Aorta (tissue), 5 donors: Measurements from ENCODE around the gene BNC2. TPM values are rescaled to one million over a fixed set of nuclear protein-coding genes. Genes with fewer than 3 reads are reported as not detected.

Experiments
- ATAC-seq: fragments of 200-7000 bp; cut with Tn5 transposase; one replicate; pipeline ENCODE4 v1.9.1; 2022; ENCODE audit warnings: moderate library complexity; ENCODE audit not compliant: low FRiP score
- DNase-seq, 2 donors: peaks; one replicate each; pipeline ENCODE4 v3.0.0-alpha.2; 2020
- H3K27ac ChIP-seq, 2 donors: one replicate each; pipeline ENCODE4 v1.5.1; 2013; ENCODE audit warnings: low read length in 2 of 2, mild to moderate bottlenecking in 2 of 2, moderate library complexity in 2 of 2, control low read depth in 1 of 2, inconsistent platforms in 1 of 2, low read depth in 1 of 2
- H3K27me3 ChIP-seq, 2 donors: one replicate each; pipeline ENCODE4 v1.6.1; 2013; ENCODE audit warnings: control low read depth in 1 of 2, low read length in 1 of 2, mild to moderate bottlenecking in 1 of 2, moderate library complexity in 1 of 2; ENCODE audit not compliant: insufficient read depth in 2 of 2, control insufficient read depth in 1 of 2
- H3K36me3 ChIP-seq, 2 donors: one replicate each; pipeline ENCODE4 v1.6.1; 2013; ENCODE audit warnings: control low read depth in 1 of 2, low read length in 1 of 2, mild to moderate bottlenecking in 1 of 2; ENCODE audit not compliant: insufficient read depth in 2 of 2, control insufficient read depth in 1 of 2
- H3K4me1 ChIP-seq, 2 donors: one replicate each; pipeline ENCODE4 v1.6.1; 2013; ENCODE audit warnings: low read length in 2 of 2, control low read depth in 1 of 2, mild to moderate bottlenecking in 1 of 2, moderate library complexity in 1 of 2; ENCODE audit not compliant: insufficient read depth in 2 of 2, control insufficient read depth in 1 of 2
- H3K4me3 ChIP-seq, 2 donors: one replicate each; pipeline ENCODE4 v1.5.1; 2013; ENCODE audit warnings: low read length in 2 of 2, control low read depth in 1 of 2, mild to moderate bottlenecking in 1 of 2
- H3K9me3 ChIP-seq: one replicate; pipeline ENCODE4 v1.6.1; 2013; ENCODE audit warnings: mild to moderate bottlenecking, low read length; ENCODE audit not compliant: control insufficient read depth
- WGBS, 2 donors: extraction: QIAGEN DNeasy Blood & Tissue Kit; methylation state at CpG; one replicate each; pipeline ENCODE4 v1.1.7; 2013; 5-methylcytosine and 5-hydroxymethylcytosine counted together
- intact Hi-C, 2 donors: fragments of 100-400 bp; cut with DNase I; formaldehyde crosslinking; loops; one replicate each; pipeline versions ENCODE4 v1.14.2 to v1.15.0; 2022
- polyA plus RNA-seq, 2 donors: library from polyadenylated mRNA; stranded (reverse); fragments of 200-250 nt; gene quantifications; one replicate each; pipeline ENCODE4 v1.2.3, GENCODE V29; 2013
- total RNA-seq, 2 donors: library from RNA; stranded (reverse); fragmentation: NEBNext Ultra II Directional; extraction: Animal tissue kit (Norgen Biotek cat#: 25700); gene quantifications; one replicate each; pipeline ENCODE4 v1.2.1, GENCODE V29; 2021
- donor health status: healthy with polysubstance abuse.
- donor health status: Bipolar disorder and iron deficiency.
- donor health status: DM: no; HTN: no; CAD: no.
- donor health status: DM: no; HTN: no; CAD: no.
- donor health status: DM: yes; HTN: yes; CAD: no.

BNC2 gene
- total and polyA plus RNA-seq, 4 donors: 0.36 to 69.0 (median 11.5) TPM

- Histone ChIP-seq H3K4me1 (no peaks in the 10 kb centered on the region), H3K9me3 (no peaks in the 10 kb centered on the region), H3K36me3 (no peaks in the 10 kb centered on the region), H3K27me3 (no peaks in the 10 kb centered on the region), H3K4me3 (no peak overlapping the region), H3K27ac (no peak overlapping the region)
- intact Hi-C loops: no loop called here
- no peak for DNase-seq
- ATAC-seq: peak; percentile 57
- WGBS, 2 donors: 75 to 76% methylated on average over 13 of the region's 13 CpGs
Observed at GRCh38 chr9:16653491-16654399, 216.7 kb downstream of the BNC2 start.

GRCh38 chr9:16652582-16652981 lies 217.9 kb downstream of the BNC2 start:
- Histone ChIP-seq H3K9me3 (no peaks in the 10 kb centered on the region), H3K27ac (no peak overlapping the region), H3K4me3 (no peak overlapping the region), H3K4me1 (no peaks in the 10 kb centered on the region), H3K27me3 (no peaks in the 10 kb centered on the region), H3K36me3 (no peaks in the 10 kb centered on the region)
- DNase-seq: no peak
- intact Hi-C loops: no loop called here
- no peak for ATAC-seq
- WGBS, 2 donors: 84 to 85% methylated on average over 4 of the region's 4 CpGs

- no peak overlapping the region for H3K27ac ChIP-seq
- H3K9me3 ChIP-seq: no peaks in the 10 kb centered on the region
- no peaks in the 10 kb centered on the region for H3K4me1 ChIP-seq
- no peak overlapping the region for H3K4me3 ChIP-seq
- 94 to 96% methylated on average over 5 of the region's 5 CpGs for WGBS, 2 donors
- ATAC-seq: no peak
- no peaks in the 10 kb centered on the region for H3K36me3 ChIP-seq
- DNase-seq: no peak
- intact Hi-C loops: no loop called here
- H3K27me3 ChIP-seq: no peaks in the 10 kb centered on the region
Observed at GRCh38 chr9:16651446-16651964, 219.0 kb downstream of the BNC2 start.

GRCh38 chr9:16645970-16646369 lies 224.5 kb downstream of the BNC2 start:
- 90 to 91% methylated on average over 4 of the region's 4 CpGs for WGBS, 2 donors
- no peak for ATAC-seq
- no peak for DNase-seq
- Histone ChIP-seq H3K36me3 (no peaks in the 10 kb centered on the region), H3K27ac (no peak overlapping the region), H3K27me3 (no peaks in the 10 kb centered on the region), H3K4me1 (peaks cover 0 to 3% of the 10 kb centered on the region in 2 donors), H3K9me3 (no peaks in the 10 kb centered on the region), H3K4me3 (no peak overlapping the region)
- intact Hi-C loops: no loop called here

DNA sequence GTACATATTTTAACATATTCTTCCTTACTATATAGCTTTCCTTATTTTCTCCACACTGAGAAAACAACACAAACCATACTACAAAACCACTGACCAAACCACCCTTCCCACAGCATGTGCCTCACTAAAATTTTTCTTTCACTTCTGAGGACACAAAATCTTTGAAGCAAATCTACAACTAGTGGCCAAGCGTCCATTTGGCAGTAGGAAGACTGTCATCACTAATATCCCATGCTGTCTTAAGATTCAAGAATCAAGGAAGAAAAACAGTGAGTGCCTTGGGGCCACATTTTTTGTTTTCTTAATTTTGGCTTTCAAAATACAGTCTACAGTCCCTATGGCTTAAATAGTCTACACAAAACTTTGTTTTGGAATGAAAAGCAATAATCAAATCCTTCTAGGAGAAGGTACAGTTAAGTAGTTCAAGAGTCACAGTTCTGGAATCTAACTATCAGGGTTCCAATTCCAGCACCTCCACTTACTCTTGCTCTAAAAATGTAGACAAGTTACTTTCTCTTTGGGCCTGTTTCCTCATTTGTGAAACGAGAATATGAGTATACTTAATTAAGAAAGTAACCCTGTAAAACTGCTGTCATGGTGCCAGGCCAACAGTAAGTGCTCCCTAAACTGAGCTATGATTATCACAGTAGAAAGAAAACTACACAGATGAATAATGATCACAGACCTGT lies 227.9 kb downstream of the BNC2 start:
- intact Hi-C loops: no loop called here
- ATAC-seq (no peak), DNase-seq (no peak)
- 24 to 36% methylated on average over 2 of the region's 2 CpGs for WGBS, 2 donors
- Histone ChIP-seq H3K36me3 (no peaks in the 10 kb centered on the region), H3K9me3 (no peaks in the 10 kb centered on the region), H3K4me1 (peaks cover 0 to 3% of the 10 kb centered on the region in 2 donors), H3K27me3 (no peaks in the 10 kb centered on the region), H3K27ac (no peak overlapping the region), H3K4me3 (no peak overlapping the region)

DNA sequence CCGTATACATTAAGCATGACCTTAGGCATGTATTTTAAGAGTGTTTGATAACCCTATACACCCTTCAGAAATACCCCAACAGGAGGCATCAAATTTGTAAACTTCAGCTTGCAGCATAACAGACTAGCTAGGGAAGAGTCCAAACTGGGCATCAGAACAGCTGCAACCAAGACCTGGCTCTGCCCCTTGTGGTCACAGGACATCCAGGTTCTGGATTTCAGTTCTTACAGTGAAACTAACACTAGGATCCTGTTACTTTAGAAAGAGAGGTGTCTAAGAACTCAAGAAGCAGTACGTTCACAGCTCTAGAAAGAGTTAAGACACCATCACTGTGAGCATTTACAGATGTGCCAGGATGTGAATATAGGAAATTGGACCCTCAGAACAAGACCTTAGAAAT lies 229.8 kb downstream of the BNC2 start:
- no peak overlapping the region for H3K4me3 ChIP-seq
- 91 to 94% methylated on average over 2 of the region's 2 CpGs for WGBS, 2 donors
- H3K4me1 ChIP-seq: peaks cover 0 to 3% of the 10 kb centered on the region in 2 donors
- intact Hi-C loops: no loop called here
- DNase-seq (no peak), ATAC-seq (no peak)
- no peaks in the 10 kb centered on the region for H3K27me3 ChIP-seq
- H3K36me3 ChIP-seq: no peaks in the 10 kb centered on the region
- no peaks in the 10 kb centered on the region for H3K9me3 ChIP-seq
- H3K27ac ChIP-seq: no peak overlapping the region

GRCh38 chr9:16639644-16640043 lies 230.8 kb downstream of the BNC2 start:
- WGBS, 2 donors: 97 to 98% methylated on average over 4 of the region's 4 CpGs
- no peak overlapping the region for H3K27ac ChIP-seq

GRCh38 chr9:16637911-16638310 lies 232.6 kb downstream of the BNC2 start:
- no peaks in the 10 kb centered on the region for H3K9me3 ChIP-seq
- H3K27ac ChIP-seq: no peak overlapping the region
- ATAC-seq (no peak), DNase-seq (no peak)
- H3K36me3 ChIP-seq: no peaks in the 10 kb centered on the region
- 81 to 86% methylated on average over 5 of the region's 5 CpGs for WGBS, 2 donors
- peaks cover 0 to 3% of the 10 kb centered on the region in 2 donors for H3K4me1 ChIP-seq
- no peak overlapping the region for H3K4me3 ChIP-seq
- intact Hi-C loops: no loop called here
- no peaks in the 10 kb centered on the region for H3K27me3 ChIP-seq

More at GRCh38 chr9:16639644-16640043, 230.8 kb downstream of the BNC2 start:
- H3K4me1 ChIP-seq: peaks cover 0 to 3% of the 10 kb centered on the region in 2 donors
- no peaks in the 10 kb centered on the region for H3K27me3 ChIP-seq
- H3K36me3 ChIP-seq: no peaks in the 10 kb centered on the region
- no peaks in the 10 kb centered on the region for H3K9me3 ChIP-seq
- no peak for ATAC-seq
- H3K4me3 ChIP-seq: no peak overlapping the region
- intact Hi-C loops: no loop called here
- no peak for DNase-seq
